ENCODE results near the gene VPS37D.

The VPS37D gene

GRCh38 chr7:73622909-73623797, 44.5 kb upstream of the VPS37D start:
- Histone ChIP-seq H3K4me2 (ENCODE audit: low read length) (peak overlapping the region; percentile 56), H3K56ac (ENCODE audit: low read length) (peak overlapping the region; percentile 91), H3K4ac (ENCODE audit: low read depth, low read length) (no peak overlapping the region), H3K23ac (ENCODE audit: low read length) (no peak overlapping the region), H3K27ac (ENCODE audit: low read depth, low read length) (no peak overlapping the region), H4K8ac (ENCODE audit: low read depth, low read length) (no peak overlapping the region), H2BK15ac (replicated peaks; ENCODE audit: low read depth) (no peak overlapping the region), H4K5ac (ENCODE audit: low read length) (no peak overlapping the region), H2AK5ac (ENCODE audit: low read length) (no peak overlapping the region), H3K4me1 (ENCODE audit: control insufficient read depth, low read depth, low read length) (peaks cover 2% of the 10 kb centered on the region), H3K27me3 (ENCODE audit: insufficient read depth, low read length, poor library complexity) (no peaks in the 10 kb centered on the region), H3K36me3 (ENCODE audit: control insufficient read depth, insufficient read depth, low read length) (no peaks in the 10 kb centered on the region), H3K79me2 (ENCODE audit: control insufficient read depth, insufficient read depth, low read length) (no peaks in the 10 kb centered on the region), H2BK120ac (ENCODE audit: low read depth, low read length) (no peak overlapping the region), H3K4me3 (ENCODE audit: low read length) (no peak overlapping the region), H3K9ac (ENCODE audit: low read length) (peak overlapping the region; percentile 4), H3K18ac (ENCODE audit: low read length) (no peak overlapping the region), H3K79me1 (ENCODE audit: low read length) (no peaks in the 10 kb centered on the region), H2BK5ac (ENCODE audit: low read length) (no peak overlapping the region)
- no CpG with 5 or more reads among the region's 58 CpGs for WGBS (ENCODE audit: extremely low coverage, insufficient coverage, low lambda C conversion rate)
- peak; percentile 79 for DNase-seq

DNA sequence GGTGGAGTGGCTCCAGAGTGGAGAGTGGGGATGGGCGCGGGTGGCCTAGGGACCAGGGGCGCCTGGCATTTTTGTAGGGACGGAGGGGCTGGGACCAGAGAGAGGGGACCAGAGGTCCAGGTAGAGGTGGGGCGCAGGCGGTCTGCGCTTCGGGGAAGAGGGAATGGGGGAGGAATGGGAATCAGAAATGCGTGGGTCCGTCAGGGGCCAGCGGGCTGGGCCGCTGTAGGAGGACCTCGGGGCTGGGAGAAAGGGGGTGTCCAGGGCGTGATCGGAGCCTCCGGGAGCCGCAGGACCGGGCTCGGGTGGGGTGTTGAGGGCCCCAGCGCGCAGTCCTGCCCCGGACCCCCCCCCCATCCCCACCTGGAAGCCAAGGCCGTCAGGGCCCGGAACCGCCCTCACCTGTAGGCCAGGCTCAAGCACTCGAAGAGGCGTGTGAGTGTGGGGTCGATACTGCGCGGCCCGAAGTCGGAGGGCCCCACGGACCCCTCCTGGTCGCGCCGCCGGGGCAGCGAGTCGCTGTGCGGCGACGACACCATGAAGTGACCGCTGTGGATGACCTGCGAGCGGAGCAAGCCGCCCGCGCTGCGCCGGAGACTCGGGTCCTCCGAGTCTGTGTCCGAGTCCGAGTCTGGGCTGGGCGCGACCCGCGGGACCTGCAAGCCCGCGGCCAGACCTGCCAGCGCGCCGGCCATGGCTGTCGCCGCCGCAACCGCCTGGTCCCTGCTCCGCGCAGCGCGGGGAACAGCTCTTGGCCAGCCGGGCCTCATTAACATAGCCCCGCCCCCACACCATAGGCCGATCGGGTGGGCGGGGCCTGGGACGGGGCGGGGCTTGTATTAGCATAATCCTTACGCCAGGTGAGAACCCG, 43.6 kb upstream of the VPS37D start, which contains the start of gene MLXIPL:
MLXIPL (minus strand) TSS at position 725 of the 871 bp plus-strand sequence; CDS start at position 695, 30 bp downstream.
- H2BK5ac ChIP-seq (ENCODE audit: low read length): no peak within 1 kb of the TSS
- H3K18ac ChIP-seq (ENCODE audit: low read length): no peak within 1 kb of the TSS
- peak within 1 kb of the TSS; percentile 80 for H3K23ac ChIP-seq (ENCODE audit: low read length)
- H2BK120ac ChIP-seq (ENCODE audit: low read depth, low read length): no peak within 1 kb of the TSS
- H4K5ac ChIP-seq (ENCODE audit: low read length): no peak within 1 kb of the TSS
- no peaks in the 10 kb centered on the region for H3K79me1 ChIP-seq (ENCODE audit: low read length)
- peak; percentile 94 for DNase-seq
- H3K79me2 ChIP-seq (ENCODE audit: control insufficient read depth, insufficient read depth, low read length): no peaks in the 10 kb centered on the region
- no peaks in the 10 kb centered on the region for H3K36me3 ChIP-seq (ENCODE audit: control insufficient read depth, insufficient read depth, low read length)
- no peak within 1 kb of the TSS for H2BK15ac ChIP-seq (replicated peaks; ENCODE audit: low read depth)
- H3K4me2 ChIP-seq (ENCODE audit: low read length): peak within 1 kb of the TSS; percentile 96
- peak within 1 kb of the TSS; percentile 72 for H3K9ac ChIP-seq (ENCODE audit: low read length)
- no peak within 1 kb of the TSS for H4K8ac ChIP-seq (ENCODE audit: low read depth, low read length)
- H2AK5ac ChIP-seq (ENCODE audit: low read length): no peak within 1 kb of the TSS
- H3K27ac ChIP-seq (ENCODE audit: low read depth, low read length): no peak within 1 kb of the TSS
- WGBS (ENCODE audit: extremely low coverage, insufficient coverage, low lambda C conversion rate): no CpG with 5 or more reads among the region's 80 CpGs
- H3K56ac ChIP-seq (ENCODE audit: low read length): peak within 1 kb of the TSS; percentile 91
- H3K4ac ChIP-seq (ENCODE audit: low read depth, low read length): no peak within 1 kb of the TSS
- H3K4me1 ChIP-seq (ENCODE audit: control insufficient read depth, low read depth, low read length): peaks cover 2% of the 10 kb centered on the region
- H3K4me3 ChIP-seq (ENCODE audit: low read length): peak within 1 kb of the TSS; percentile 42
- no peaks in the 10 kb centered on the region for H3K27me3 ChIP-seq (ENCODE audit: insufficient read depth, low read length, poor library complexity)

DNA sequence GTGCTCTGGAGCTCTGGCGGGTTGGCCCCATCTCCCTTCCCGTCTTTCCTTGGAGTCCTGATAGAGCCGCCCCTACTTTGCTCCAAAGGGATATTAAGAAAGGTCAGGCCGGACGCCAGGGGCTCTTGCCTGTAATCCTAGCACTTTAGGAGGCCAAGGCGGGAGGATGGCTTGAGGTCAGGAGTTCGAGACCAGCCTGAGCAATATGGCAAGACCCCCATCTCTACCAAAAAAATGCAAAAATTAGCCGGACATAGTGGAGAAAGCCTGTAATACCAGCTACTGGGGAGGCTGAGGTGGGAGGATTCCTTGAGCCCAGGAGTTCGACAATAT, 43.0 kb upstream of the VPS37D start:
- H3K4me2 ChIP-seq (ENCODE audit: low read length): no peak overlapping the region
- H4K8ac ChIP-seq (ENCODE audit: low read depth, low read length): no peak overlapping the region
- no peaks in the 10 kb centered on the region for H3K27me3 ChIP-seq (ENCODE audit: insufficient read depth, low read length, poor library complexity)
- H3K4ac ChIP-seq (ENCODE audit: low read depth, low read length): no peak overlapping the region
- H3K79me2 ChIP-seq (ENCODE audit: control insufficient read depth, insufficient read depth, low read length): no peaks in the 10 kb centered on the region
- no peak overlapping the region for H2BK15ac ChIP-seq (replicated peaks; ENCODE audit: low read depth)
- WGBS (ENCODE audit: extremely low coverage, insufficient coverage, low lambda C conversion rate): no CpG with 5 or more reads among the region's 9 CpGs
- H3K9ac ChIP-seq (ENCODE audit: low read length): no peak overlapping the region
- DNase-seq: no peak
- H3K4me3 ChIP-seq (ENCODE audit: low read length): no peak overlapping the region
- no peak overlapping the region for H2BK120ac ChIP-seq (ENCODE audit: low read depth, low read length)
- H3K36me3 ChIP-seq (ENCODE audit: control insufficient read depth, insufficient read depth, low read length): no peaks in the 10 kb centered on the region
- no peak overlapping the region for H3K18ac ChIP-seq (ENCODE audit: low read length)
- H3K56ac ChIP-seq (ENCODE audit: low read length): no peak overlapping the region
- H3K79me1 ChIP-seq (ENCODE audit: low read length): no peaks in the 10 kb centered on the region
- no peak overlapping the region for H3K27ac ChIP-seq (ENCODE audit: low read depth, low read length)
- peaks cover 2% of the 10 kb centered on the region for H3K4me1 ChIP-seq (ENCODE audit: control insufficient read depth, low read depth, low read length)
- H3K23ac ChIP-seq (ENCODE audit: low read length): no peak overlapping the region
- no peak overlapping the region for H2BK5ac ChIP-seq (ENCODE audit: low read length)
- no peak overlapping the region for H4K5ac ChIP-seq (ENCODE audit: low read length)
- no peak overlapping the region for H2AK5ac ChIP-seq (ENCODE audit: low read length)

GRCh38 chr7:73625276-73625675, 42.4 kb upstream of the VPS37D start:
- Histone ChIP-seq H2BK120ac (ENCODE audit: low read depth, low read length) (no peak overlapping the region), H3K79me2 (ENCODE audit: control insufficient read depth, insufficient read depth, low read length) (no peaks in the 10 kb centered on the region), H2BK5ac (ENCODE audit: low read length) (no peak overlapping the region), H3K9ac (ENCODE audit: low read length) (no peak overlapping the region), H4K8ac (ENCODE audit: low read depth, low read length) (no peak overlapping the region), H3K23ac (ENCODE audit: low read length) (no peak overlapping the region), H4K5ac (ENCODE audit: low read length) (no peak overlapping the region), H2BK15ac (replicated peaks; ENCODE audit: low read depth) (no peak overlapping the region), H2AK5ac (ENCODE audit: low read length) (no peak overlapping the region), H3K79me1 (ENCODE audit: low read length) (no peaks in the 10 kb centered on the region), H3K27me3 (ENCODE audit: insufficient read depth, low read length, poor library complexity) (no peaks in the 10 kb centered on the region), H3K4me1 (ENCODE audit: control insufficient read depth, low read depth, low read length) (peaks cover 2% of the 10 kb centered on the region), H3K4ac (ENCODE audit: low read depth, low read length) (no peak overlapping the region), H3K36me3 (ENCODE audit: control insufficient read depth, insufficient read depth, low read length) (no peaks in the 10 kb centered on the region), H3K27ac (ENCODE audit: low read depth, low read length) (no peak overlapping the region), H3K18ac (ENCODE audit: low read length) (no peak overlapping the region), H3K4me3 (ENCODE audit: low read length) (no peak overlapping the region), H3K4me2 (ENCODE audit: low read length) (no peak overlapping the region), H3K56ac (ENCODE audit: low read length) (no peak overlapping the region)
- no CpG with 5 or more reads among the region's 11 CpGs for WGBS (ENCODE audit: extremely low coverage, insufficient coverage, low lambda C conversion rate)
- no peak for DNase-seq

GRCh38 chr7:73626814-73627213, 40.8 kb upstream of the VPS37D start:
- Histone ChIP-seq H3K4me3 (ENCODE audit: low read length) (no peak overlapping the region), H3K79me1 (ENCODE audit: low read length) (no peaks in the 10 kb centered on the region), H4K5ac (ENCODE audit: low read length) (no peak overlapping the region), H3K56ac (ENCODE audit: low read length) (peak overlapping the region; percentile 37), H3K79me2 (ENCODE audit: control insufficient read depth, insufficient read depth, low read length) (no peaks in the 10 kb centered on the region), H3K36me3 (ENCODE audit: control insufficient read depth, insufficient read depth, low read length) (no peaks in the 10 kb centered on the region), H3K4me1 (ENCODE audit: control insufficient read depth, low read depth, low read length) (peaks cover 2% of the 10 kb centered on the region), H2AK5ac (ENCODE audit: low read length) (no peak overlapping the region), H3K9ac (ENCODE audit: low read length) (no peak overlapping the region), H2BK15ac (replicated peaks; ENCODE audit: low read depth) (no peak overlapping the region), H3K4ac (ENCODE audit: low read depth, low read length) (no peak overlapping the region), H3K27me3 (ENCODE audit: insufficient read depth, low read length, poor library complexity) (no peaks in the 10 kb centered on the region), H3K4me2 (ENCODE audit: low read length) (no peak overlapping the region), H4K8ac (ENCODE audit: low read depth, low read length) (no peak overlapping the region), H3K18ac (ENCODE audit: low read length) (no peak overlapping the region), H3K23ac (ENCODE audit: low read length) (no peak overlapping the region), H2BK120ac (ENCODE audit: low read depth, low read length) (no peak overlapping the region), H3K27ac (ENCODE audit: low read depth, low read length) (no peak overlapping the region), H2BK5ac (ENCODE audit: low read length) (no peak overlapping the region)
- DNase-seq: peak; percentile 35
- no CpG with 5 or more reads among the region's 3 CpGs for WGBS (ENCODE audit: extremely low coverage, insufficient coverage, low lambda C conversion rate)
